GM12875 (cell line): ENCODE results near the gene LMTK2.
A peak's percentile ranks its signal among the peaks of the same experiment; 100 is the strongest.

Experiments used
- H3K4me3 ChIP-seq: one replicate; pipeline ENCODE4 v1.5.1; 2011; ENCODE audit warnings: low read depth, low read length, control low read depth
- CTCF ChIP-seq: IDR thresholded peaks from 2 replicates; pipeline ENCODE4 v1.5.1; 2011; ENCODE audit warnings: low read depth, mild to moderate bottlenecking, control low read depth, inconsistent platforms, low read length, moderate library complexity, borderline replicate concordance; ENCODE audit not compliant: insufficient read depth

Gene LMTK2

GRCh38 chr7:98167653-98168052 is 61.0 kb downstream of the LMTK2 start:
- no peak overlapping the region for H3K4me3 ChIP-seq
- no peak for TF ChIP-seq CTCF

DNA sequence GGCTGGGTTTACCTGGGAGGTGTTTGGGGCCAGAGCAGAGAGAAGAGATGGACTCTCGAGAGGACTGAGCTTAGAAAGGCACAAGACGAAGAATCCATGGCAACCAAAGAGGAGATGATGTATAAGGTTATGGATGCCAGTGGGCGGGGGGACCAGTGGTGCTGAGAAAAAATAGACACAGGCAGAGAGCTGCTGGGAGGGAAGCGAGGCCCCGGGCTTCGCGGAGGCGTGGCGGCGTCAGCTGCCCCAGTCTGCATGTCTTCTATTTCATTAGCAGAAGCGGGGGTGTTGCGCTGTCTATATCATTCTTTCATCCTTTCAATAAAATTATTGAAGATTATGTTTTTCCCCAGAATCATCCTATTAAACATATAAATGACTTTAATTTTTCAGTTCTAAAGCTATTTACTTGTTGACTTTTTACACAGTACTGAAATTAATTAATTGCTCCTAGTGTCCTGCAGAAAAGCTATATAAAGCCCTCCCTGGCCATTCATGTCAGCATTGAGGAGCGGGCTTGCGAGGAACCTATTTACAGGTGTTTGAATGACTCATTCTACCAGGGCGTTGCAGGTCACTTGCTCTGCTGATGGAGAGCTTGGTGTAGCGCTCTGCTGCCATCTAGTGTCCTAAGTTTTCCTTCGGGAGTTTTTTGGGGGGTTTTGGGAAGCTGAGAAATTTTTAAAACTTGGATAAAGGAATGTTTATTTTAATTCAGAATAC is 61.7 kb downstream of the LMTK2 start:
- TF ChIP-seq CTCF, result peak; percentile 23; the same call in 1 of the 2 replicates
- H3K4me3 ChIP-seq, result no peak overlapping the region

GRCh38 chr7:98168904-98169621 is 62.4 kb downstream of the LMTK2 start:
- no peak overlapping the region for H3K4me3 ChIP-seq
- no peak for TF ChIP-seq CTCF

DNA sequence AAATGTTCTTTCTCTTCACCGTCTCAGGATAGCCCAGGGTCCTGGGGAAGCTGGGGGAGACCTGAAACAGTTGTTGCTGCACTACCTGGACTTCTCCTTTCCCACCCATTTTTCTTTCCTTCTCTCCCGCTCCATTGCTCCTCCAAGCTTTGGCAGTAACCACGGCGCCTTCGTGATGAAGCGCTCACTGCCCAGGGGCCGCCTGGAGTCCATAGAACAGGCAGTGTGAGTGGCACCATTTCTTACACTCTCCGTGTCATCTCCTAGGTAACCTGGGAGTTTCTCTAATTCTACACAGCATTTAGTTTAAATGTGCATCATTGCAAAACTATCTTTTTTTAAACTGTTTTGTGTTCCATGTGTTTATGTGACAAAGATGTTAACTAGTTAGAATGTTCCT is 64.3 kb downstream of the LMTK2 start:
- no peak overlapping the region for H3K4me3 ChIP-seq
- no peak for TF ChIP-seq CTCF

- TF ChIP-seq CTCF, result no peak
- no peak overlapping the region for H3K4me3 ChIP-seq
These were observed 64.8 kb downstream of the LMTK2 start for GRCh38 chr7:98171449-98171848.

GRCh38 chr7:98174334-98175259 is 67.9 kb downstream of the LMTK2 start:
- no peak overlapping the region for H3K4me3 ChIP-seq
- TF ChIP-seq CTCF, result no peak
